Measurements from ENCODE around the gene APBA1. TPM values are rescaled to one million over a fixed set of nuclear protein-coding genes. Genes with fewer than 3 reads are reported as not detected.
"Not testable (repeated sequence)": the region's sequence is repeated elsewhere in the genome, so short reads cannot be mapped to it uniquely, and the experiment has no call there.

The APBA1 gene
- polyA plus RNA-seq, 1 donor (not counting 4 experiments of a cell fraction or from before 2014, with no cell fraction given): 0.66 TPM

DNA sequence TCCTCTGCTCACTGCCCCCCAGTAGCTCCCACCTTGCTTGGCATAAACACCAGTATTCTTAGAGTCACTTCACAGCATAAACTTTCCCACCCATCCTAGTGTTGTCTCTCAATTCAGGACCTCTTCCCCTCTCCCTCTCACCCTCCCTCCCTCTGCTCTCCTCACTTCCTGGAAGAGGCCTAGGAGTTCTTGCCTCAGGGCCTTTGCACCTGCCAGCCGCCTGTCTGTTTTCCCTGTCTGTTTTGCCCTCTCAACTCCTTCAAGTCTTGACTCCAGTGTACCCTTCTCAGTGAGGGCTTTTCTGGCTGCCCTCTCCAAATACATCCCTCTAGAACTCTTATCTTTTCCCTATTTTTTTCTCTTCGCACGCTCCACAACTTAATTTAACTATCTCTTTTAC, 260.9 kb downstream of the APBA1 start:
- no peak for TF ChIP-seq EZH2 (IDR thresholded peaks at IDR 0.05; ENCODE audit: low read length)
- Histone ChIP-seq H3K27ac (ENCODE audit: control insufficient read depth, insufficient read depth, low read length) (no peak overlapping the region), H3K9ac (ENCODE audit: control insufficient read depth, extremely low read depth, insufficient read depth, low read length) (no peak overlapping the region), H3K36me3 (ENCODE audit: control insufficient read depth in 2 of 2, extremely low read depth in 1 of 2, insufficient read depth in 2 of 2, low read length in 2 of 2) (no peaks in the 10 kb centered on the region), H3K9me1 (ENCODE audit: control insufficient read depth, extremely low read depth, insufficient read depth, low read length) (no peaks in the 10 kb centered on the region), H3K4me3 (ENCODE audit: control insufficient read depth in 2 of 3, extremely low read depth in 1 of 3, insufficient read depth in 2 of 3, low read depth in 1 of 3, low read length in 3 of 3) (no peak overlapping the region), H2AFZ (ENCODE audit: control insufficient read depth, low read length) (no peak overlapping the region), H3K4me2 (ENCODE audit: control insufficient read depth, extremely low read depth, insufficient read depth, low read depth, low read length) (no peak overlapping the region), H4K20me1 (ENCODE audit: control insufficient read depth, extremely low read depth, insufficient read depth, low read length) (no peaks in the 10 kb centered on the region), H3K27me3 (ENCODE audit: control insufficient read depth, extremely low read depth, insufficient read depth, low read length) (no peaks in the 10 kb centered on the region), H3K79me2 (ENCODE audit: control insufficient read depth, insufficient read depth, low read length) (no peaks in the 10 kb centered on the region), H3K4me1 (ENCODE audit: control insufficient read depth, extremely low read depth, insufficient read depth, low read length) (no peaks in the 10 kb centered on the region), H3K9me3 (ENCODE audit: control insufficient read depth, low read depth, low read length) (no peaks in the 10 kb centered on the region)
- dilution Hi-C loops (cut with MboI; ENCODE audit: extremely low pct_ligation_motif_present, low sequenced_read_pairs): no loop called here
- FAIRE-seq: no peak
- no peak for DNase-seq (ENCODE audit: low read depth, low spot score)

DNA sequence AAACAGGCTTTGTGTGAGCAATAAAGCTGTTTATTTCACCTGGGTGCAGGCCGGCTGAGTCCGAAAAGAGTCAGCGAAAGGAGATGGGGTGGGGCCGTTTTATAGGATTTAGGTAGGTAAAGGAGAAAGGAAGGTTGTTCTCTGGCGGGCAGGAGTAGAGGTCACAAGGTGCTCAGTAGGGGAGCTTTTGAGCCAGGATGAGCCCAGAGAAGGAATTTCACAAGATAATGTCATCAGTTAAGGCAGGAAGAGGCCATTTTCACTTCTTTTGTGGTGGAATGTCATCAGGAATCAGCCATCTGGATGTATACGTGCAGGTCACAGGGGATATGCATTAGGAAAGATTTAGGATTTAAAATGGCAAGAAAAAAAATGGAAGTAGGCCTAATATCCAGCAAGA, 262.2 kb downstream of the APBA1 start:
- H3K4me2 ChIP-seq (ENCODE audit: control insufficient read depth, extremely low read depth, insufficient read depth, low read depth, low read length); H4K20me1 ChIP-seq (ENCODE audit: control insufficient read depth, extremely low read depth, insufficient read depth, low read length); H3K9me3 ChIP-seq (ENCODE audit: control insufficient read depth, low read depth, low read length); H2AFZ ChIP-seq (ENCODE audit: control insufficient read depth, low read length); H3K9ac ChIP-seq (ENCODE audit: control insufficient read depth, extremely low read depth, insufficient read depth, low read length); DNase-seq (ENCODE audit: low read depth, low spot score); dilution Hi-C loops (cut with MboI; ENCODE audit: extremely low pct_ligation_motif_present, low sequenced_read_pairs); H3K27me3 ChIP-seq (ENCODE audit: control insufficient read depth, extremely low read depth, insufficient read depth, low read length); H3K4me1 ChIP-seq (ENCODE audit: control insufficient read depth, extremely low read depth, insufficient read depth, low read length); H3K9me1 ChIP-seq (ENCODE audit: control insufficient read depth, extremely low read depth, insufficient read depth, low read length); H3K36me3 ChIP-seq (ENCODE audit: control insufficient read depth in 2 of 2, extremely low read depth in 1 of 2, insufficient read depth in 2 of 2, low read length in 2 of 2); H3K4me3 ChIP-seq (ENCODE audit: control insufficient read depth in 2 of 3, extremely low read depth in 1 of 3, insufficient read depth in 2 of 3, low read depth in 1 of 3, low read length in 3 of 3); H3K27ac ChIP-seq (ENCODE audit: control insufficient read depth, insufficient read depth, low read length); FAIRE-seq; H3K79me2 ChIP-seq (ENCODE audit: control insufficient read depth, insufficient read depth, low read length): not testable (repeated sequence)

DNA sequence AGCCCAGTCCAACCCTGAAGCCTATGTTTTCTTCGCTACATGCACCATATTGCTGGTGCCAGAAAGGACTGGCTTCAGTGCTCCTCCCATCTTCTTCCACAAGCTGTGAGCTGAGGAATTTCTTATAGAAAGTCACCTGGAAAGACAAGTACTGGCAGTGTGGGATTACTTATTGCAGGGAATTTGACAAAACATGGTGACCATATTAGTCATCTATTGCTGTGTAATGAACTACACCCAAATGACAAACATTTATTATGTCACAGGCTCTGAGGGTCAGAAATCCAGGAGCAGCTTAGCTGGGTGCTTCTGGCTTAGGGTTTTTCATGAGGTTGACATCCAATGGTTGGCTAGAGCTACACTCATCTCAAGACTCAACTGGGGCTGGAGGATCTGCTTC, 271.7 kb downstream of the APBA1 start:
- H3K9ac ChIP-seq (ENCODE audit: control insufficient read depth, extremely low read depth, insufficient read depth, low read length): no peak overlapping the region
- dilution Hi-C loops (cut with MboI; ENCODE audit: extremely low pct_ligation_motif_present, low sequenced_read_pairs): no loop called here
- H3K36me3 ChIP-seq (ENCODE audit: control insufficient read depth in 2 of 2, extremely low read depth in 1 of 2, insufficient read depth in 2 of 2, low read length in 2 of 2): no peaks in the 10 kb centered on the region
- H3K4me1 ChIP-seq (ENCODE audit: control insufficient read depth, extremely low read depth, insufficient read depth, low read length): peaks cover 8% of the 10 kb centered on the region
- H3K4me3 ChIP-seq (ENCODE audit: control insufficient read depth in 2 of 3, extremely low read depth in 1 of 3, insufficient read depth in 2 of 3, low read depth in 1 of 3, low read length in 3 of 3): no peak overlapping the region
- no peak for TF ChIP-seq EZH2 (IDR thresholded peaks at IDR 0.05; ENCODE audit: low read length)
- TF ChIP-seq, protein P1, sequence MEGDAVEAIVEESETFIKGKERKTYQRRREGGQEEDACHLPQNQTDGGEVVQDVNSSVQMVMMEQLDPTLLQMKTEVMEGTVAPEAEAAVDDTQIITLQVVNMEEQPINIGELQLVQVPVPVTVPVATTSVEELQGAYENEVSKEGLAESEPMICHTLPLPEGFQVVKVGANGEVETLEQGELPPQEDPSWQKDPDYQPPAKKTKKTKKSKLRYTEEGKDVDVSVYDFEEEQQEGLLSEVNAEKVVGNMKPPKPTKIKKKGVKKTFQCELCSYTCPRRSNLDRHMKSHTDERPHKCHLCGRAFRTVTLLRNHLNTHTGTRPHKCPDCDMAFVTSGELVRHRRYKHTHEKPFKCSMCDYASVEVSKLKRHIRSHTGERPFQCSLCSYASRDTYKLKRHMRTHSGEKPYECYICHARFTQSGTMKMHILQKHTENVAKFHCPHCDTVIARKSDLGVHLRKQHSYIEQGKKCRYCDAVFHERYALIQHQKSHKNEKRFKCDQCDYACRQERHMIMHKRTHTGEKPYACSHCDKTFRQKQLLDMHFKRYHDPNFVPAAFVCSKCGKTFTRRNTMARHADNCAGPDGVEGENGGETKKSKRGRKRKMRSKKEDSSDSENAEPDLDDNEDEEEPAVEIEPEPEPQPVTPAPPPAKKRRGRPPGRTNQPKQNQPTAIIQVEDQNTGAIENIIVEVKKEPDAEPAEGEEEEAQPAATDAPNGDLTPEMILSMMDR (optimal IDR thresholded peaks at IDR 0.05 in 1 of 3, IDR thresholded peaks at IDR 0.05 in 1 of 3, conservative IDR thresholded peaks at IDR 0.05 in 1 of 3; ENCODE audit: extremely low read depth in 1 of 3, insufficient read depth in 2 of 3, low read length in 3 of 3): no peak
- DNase-seq (ENCODE audit: low read depth, low spot score): no peak
- H4K20me1 ChIP-seq (ENCODE audit: control insufficient read depth, extremely low read depth, insufficient read depth, low read length): no peaks in the 10 kb centered on the region
- FAIRE-seq: no peak
- no peaks in the 10 kb centered on the region for H3K79me2 ChIP-seq (ENCODE audit: control insufficient read depth, insufficient read depth, low read length)
- no peak overlapping the region for H3K27ac ChIP-seq (ENCODE audit: control insufficient read depth, insufficient read depth, low read length)
- H2AFZ ChIP-seq (ENCODE audit: control insufficient read depth, low read length): no peak overlapping the region
- no peak overlapping the region for H3K4me2 ChIP-seq (ENCODE audit: control insufficient read depth, extremely low read depth, insufficient read depth, low read depth, low read length)
- H3K27me3 ChIP-seq (ENCODE audit: control insufficient read depth, extremely low read depth, insufficient read depth, low read length): peaks cover 3% of the 10 kb centered on the region
- no peaks in the 10 kb centered on the region for H3K9me1 ChIP-seq (ENCODE audit: control insufficient read depth, extremely low read depth, insufficient read depth, low read length)
- H3K9me3 ChIP-seq (ENCODE audit: control insufficient read depth, low read depth, low read length): no peaks in the 10 kb centered on the region

All from keratinocyte (primary cell).